ENCODE data around the gene CD53.
"Not testable (repeated sequence)": the region's sequence is repeated elsewhere in the genome, so short reads cannot be mapped to it uniquely, and the experiment has no call there.

Gene CD53

DNA sequence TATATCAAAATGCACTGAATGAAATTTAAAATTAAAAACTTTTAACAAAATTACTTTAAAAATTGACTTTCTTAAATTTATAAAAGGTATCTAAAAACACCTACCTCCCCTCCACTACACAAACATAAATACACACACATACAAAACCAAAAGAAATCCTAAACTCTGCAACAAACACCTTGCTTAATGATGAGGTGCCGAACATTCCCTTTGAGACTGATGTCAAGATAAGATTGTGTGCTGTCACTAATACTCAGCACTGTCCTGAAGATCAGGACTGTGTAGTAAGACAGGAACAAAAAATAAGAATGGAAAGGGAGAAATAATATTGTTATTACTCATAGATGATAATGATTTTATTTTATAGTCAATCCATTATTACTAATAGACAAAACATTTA is 45.1 kb downstream of the CD53 start:
- H3K27ac ChIP-seq = no peak overlapping the region
- H3K9me3 ChIP-seq = no peaks in the 10 kb centered on the region
- H3K36me3 ChIP-seq = no peaks in the 10 kb centered on the region
- peaks cover 4 to 8% of the 10 kb centered on the region in 2 experiments for H3K4me1 ChIP-seq (ENCODE audit: control insufficient read depth in 1 of 2, insufficient read depth in 1 of 2, low read depth in 1 of 2, low read length in 1 of 2)
- TF ChIP-seq, protein P1, sequence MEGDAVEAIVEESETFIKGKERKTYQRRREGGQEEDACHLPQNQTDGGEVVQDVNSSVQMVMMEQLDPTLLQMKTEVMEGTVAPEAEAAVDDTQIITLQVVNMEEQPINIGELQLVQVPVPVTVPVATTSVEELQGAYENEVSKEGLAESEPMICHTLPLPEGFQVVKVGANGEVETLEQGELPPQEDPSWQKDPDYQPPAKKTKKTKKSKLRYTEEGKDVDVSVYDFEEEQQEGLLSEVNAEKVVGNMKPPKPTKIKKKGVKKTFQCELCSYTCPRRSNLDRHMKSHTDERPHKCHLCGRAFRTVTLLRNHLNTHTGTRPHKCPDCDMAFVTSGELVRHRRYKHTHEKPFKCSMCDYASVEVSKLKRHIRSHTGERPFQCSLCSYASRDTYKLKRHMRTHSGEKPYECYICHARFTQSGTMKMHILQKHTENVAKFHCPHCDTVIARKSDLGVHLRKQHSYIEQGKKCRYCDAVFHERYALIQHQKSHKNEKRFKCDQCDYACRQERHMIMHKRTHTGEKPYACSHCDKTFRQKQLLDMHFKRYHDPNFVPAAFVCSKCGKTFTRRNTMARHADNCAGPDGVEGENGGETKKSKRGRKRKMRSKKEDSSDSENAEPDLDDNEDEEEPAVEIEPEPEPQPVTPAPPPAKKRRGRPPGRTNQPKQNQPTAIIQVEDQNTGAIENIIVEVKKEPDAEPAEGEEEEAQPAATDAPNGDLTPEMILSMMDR (IDR thresholded peaks at IDR 0.05) = no peak
- H3K4me3 ChIP-seq (ENCODE audit: low read depth in 1 of 2, low read length in 1 of 2) = no peak overlapping the region
- H3K27me3 ChIP-seq = no peaks in the 10 kb centered on the region

DNA sequence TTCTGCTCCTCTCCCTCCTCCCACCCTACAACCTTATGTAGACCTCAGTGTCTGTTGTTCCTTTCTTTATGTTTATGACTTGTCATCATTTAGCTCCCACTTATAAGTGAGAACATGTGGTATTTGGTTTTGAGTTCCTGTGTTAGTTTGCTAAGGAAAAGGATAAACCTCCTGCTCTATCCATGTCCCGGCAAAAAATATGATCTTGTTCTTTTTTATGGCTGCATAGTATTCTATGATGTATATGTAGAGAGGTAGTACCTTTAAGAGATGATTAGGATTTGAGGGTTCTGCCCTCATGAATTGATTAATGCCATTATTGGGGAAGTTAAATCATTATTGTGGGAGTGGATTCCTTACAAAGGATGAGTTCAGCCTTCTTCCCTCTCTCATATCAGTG is 49.0 kb downstream of the CD53 start:
- H3K27ac ChIP-seq = no peak overlapping the region
- no peaks in the 10 kb centered on the region for H3K36me3 ChIP-seq
- TF ChIP-seq, protein P1 (IDR thresholded peaks at IDR 0.05) = no peak
- no peaks in the 10 kb centered on the region for H3K27me3 ChIP-seq
- H3K9me3 ChIP-seq = no peaks in the 10 kb centered on the region
- H3K4me3 ChIP-seq (ENCODE audit: low read depth in 1 of 2, low read length in 1 of 2) = no peak overlapping the region
- peaks cover 2 to 3% of the 10 kb centered on the region in 2 experiments for H3K4me1 ChIP-seq (ENCODE audit: control insufficient read depth in 1 of 2, insufficient read depth in 1 of 2, low read depth in 1 of 2, low read length in 1 of 2)

DNA sequence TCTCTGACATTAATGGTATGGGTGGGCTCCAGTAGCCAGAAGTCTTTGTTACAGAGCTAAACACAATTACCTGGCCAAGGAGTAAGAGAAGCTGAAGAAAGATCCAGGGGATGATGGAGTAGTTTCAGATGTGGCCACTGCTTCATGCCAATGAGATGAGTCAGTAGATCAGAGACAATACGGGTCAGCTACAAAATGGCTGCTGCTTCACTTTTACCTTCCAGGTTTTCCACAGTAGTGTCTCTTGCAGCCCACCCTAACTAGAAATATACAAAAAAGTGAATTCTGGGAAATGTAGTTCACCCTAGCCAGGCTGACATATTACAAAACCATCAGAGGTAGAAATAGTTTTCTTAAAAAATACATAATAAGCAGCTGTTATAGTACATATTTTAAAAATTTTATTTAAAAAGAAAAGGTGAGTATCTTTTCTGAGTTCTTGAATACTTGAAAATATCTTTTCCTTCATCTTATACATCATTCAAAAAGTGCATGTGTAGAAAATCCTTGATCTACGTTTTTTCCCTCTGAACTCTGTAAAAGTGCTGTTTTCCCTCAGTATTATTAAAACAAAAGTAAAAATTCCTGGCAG is 54.6 kb downstream of the CD53 start:
- Histone ChIP-seq H3K4me3 (ENCODE audit: low read depth in 1 of 2, low read length in 1 of 2) (no peak overlapping the region), H3K4me1 (ENCODE audit: control insufficient read depth in 1 of 2, insufficient read depth in 1 of 2, low read depth in 1 of 2, low read length in 1 of 2) (no peaks in the 10 kb centered on the region), H3K36me3 (no peaks in the 10 kb centered on the region), H3K27me3 (no peaks in the 10 kb centered on the region), H3K27ac (no peak overlapping the region), H3K9me3 (no peaks in the 10 kb centered on the region)
- TF ChIP-seq, protein P1 (IDR thresholded peaks at IDR 0.05) = no peak

DNA sequence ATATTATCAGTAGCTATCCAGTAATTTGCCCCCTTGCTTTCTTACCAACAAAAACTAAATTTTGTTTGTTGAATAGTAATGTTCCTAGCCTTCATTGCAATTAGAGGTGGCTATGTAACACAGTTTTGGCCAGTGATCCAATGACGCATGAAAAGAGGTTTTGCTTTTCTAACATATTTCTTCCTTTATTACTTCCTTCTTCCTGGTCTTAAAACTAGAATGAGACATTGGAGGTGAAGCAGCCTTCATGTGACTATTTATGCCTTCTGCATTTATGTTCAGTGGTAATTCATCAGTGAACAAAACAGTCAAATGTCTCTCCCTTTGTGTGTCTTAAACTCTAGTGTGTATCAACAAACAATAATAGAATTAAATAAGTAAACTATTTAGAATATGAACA is 55.2 kb downstream of the CD53 start:
- H3K9me3 ChIP-seq = no peaks in the 10 kb centered on the region
- TF ChIP-seq, protein P1 (IDR thresholded peaks at IDR 0.05) = no peak
- H3K36me3 ChIP-seq = no peaks in the 10 kb centered on the region
- H3K27ac ChIP-seq = no peak overlapping the region
- no peaks in the 10 kb centered on the region for H3K27me3 ChIP-seq
- H3K4me1 ChIP-seq (ENCODE audit: control insufficient read depth in 1 of 2, insufficient read depth in 1 of 2, low read depth in 1 of 2, low read length in 1 of 2) = no peaks in the 10 kb centered on the region
- H3K4me3 ChIP-seq (ENCODE audit: low read depth in 1 of 2, low read length in 1 of 2) = no peak overlapping the region

DNA sequence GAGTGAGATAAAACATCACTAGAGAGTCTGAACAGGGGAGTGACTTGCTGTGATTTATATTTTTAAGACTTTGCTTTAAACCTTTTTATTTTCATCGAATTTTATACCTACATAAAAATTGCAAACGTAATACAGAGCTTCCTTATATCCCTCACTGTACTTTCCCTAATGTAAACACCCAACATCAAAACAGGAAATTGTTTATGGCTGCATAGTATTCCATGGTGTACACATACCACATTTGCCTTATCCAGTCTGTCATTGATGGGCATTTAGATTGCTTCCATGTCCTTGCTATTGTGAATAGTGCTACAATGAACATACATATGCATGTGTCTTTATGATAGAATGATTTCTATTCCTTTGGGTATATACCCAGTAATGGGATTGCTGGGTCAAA is 56.0 kb downstream of the CD53 start:
- H3K36me3 ChIP-seq = no peaks in the 10 kb centered on the region
- TF ChIP-seq, protein P1 (IDR thresholded peaks at IDR 0.05) = no peak
- H3K4me3 ChIP-seq (ENCODE audit: low read depth in 1 of 2, low read length in 1 of 2) = no peak overlapping the region
- no peaks in the 10 kb centered on the region for H3K9me3 ChIP-seq
- H3K27ac ChIP-seq = no peak overlapping the region
- H3K4me1 ChIP-seq (ENCODE audit: control insufficient read depth in 1 of 2, insufficient read depth in 1 of 2, low read depth in 1 of 2, low read length in 1 of 2) = no peaks in the 10 kb centered on the region
- H3K27me3 ChIP-seq = no peaks in the 10 kb centered on the region

DNA sequence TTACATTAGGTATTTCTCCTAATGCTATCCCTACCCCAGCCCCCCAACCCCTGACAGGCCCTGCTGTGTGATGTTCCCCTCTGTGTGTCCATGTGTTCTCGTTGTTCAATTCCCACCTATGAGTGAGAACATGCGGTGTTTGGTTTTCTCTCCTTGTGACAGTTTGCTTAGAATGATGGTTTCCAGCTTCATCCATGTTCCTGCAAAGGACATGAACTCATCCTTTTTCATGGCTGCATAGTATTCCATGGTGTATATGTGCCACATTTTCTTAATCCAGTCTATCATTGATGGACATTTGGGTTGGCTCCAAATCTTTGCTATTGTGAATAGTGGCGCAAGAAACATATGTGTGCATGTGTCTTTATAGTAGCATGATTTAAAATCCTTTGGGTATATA is 58.1 kb downstream of the CD53 start:
- not testable (repeated sequence) for H3K9me3 ChIP-seq; H3K36me3 ChIP-seq; H3K27me3 ChIP-seq; H3K4me1 ChIP-seq (ENCODE audit: control insufficient read depth in 1 of 2, insufficient read depth in 1 of 2, low read depth in 1 of 2, low read length in 1 of 2); H3K4me3 ChIP-seq (ENCODE audit: low read depth in 1 of 2, low read length in 1 of 2); H3K27ac ChIP-seq

All from neutrophil (primary cell).